Breast epithelium (tissue), 4 donors: ENCODE data around the gene GJD4. TPM values are rescaled to one million over a fixed set of nuclear protein-coding genes. Genes with fewer than 3 reads are reported as not detected.

Source experiments
- DNase-seq, 2 donors: peaks; one replicate each; pipeline ENCODE4 v3.0.0-alpha.2; 2019; ENCODE audit warnings: low spot score in 2 of 2
- H3K27ac ChIP-seq, 2 donors: fragments of 200-600 bp; sonication (generic) in 1 of 2; one replicate each; pipeline ENCODE4 v1.5.1; 2016 to 2019; ENCODE audit warnings: mild to moderate bottlenecking in 1 of 2
- H3K27me3 ChIP-seq, 2 donors: fragments of 200-600 bp; sonication (generic) in 1 of 2; one replicate each; pipeline versions ENCODE4 v1.5.1 to v1.6.0; 2017 to 2019; ENCODE audit warnings: control low read depth in 1 of 2, mild to moderate bottlenecking in 1 of 2
- H3K36me3 ChIP-seq: fragments of 200-600 bp; one replicate; pipeline ENCODE4 v1.5.1; 2019
- H3K4me1 ChIP-seq, 2 donors: fragments of 200-600 bp; sonication (generic); one replicate each; pipeline ENCODE4 v1.5.1; 2016 to 2019; ENCODE audit warnings: control low read depth in 1 of 2
- H3K4me3 ChIP-seq, 3 donors: fragments of 200-600 bp; sonication (generic); 1 replicate in 2 of 3; 2 replicates in 1 of 3; pipeline ENCODE4 v1.5.1; 2016 to 2019; ENCODE audit warnings: mild to moderate bottlenecking in 3 of 3, moderate library complexity in 2 of 3
- H3K9me3 ChIP-seq, 2 donors: fragments of 200-600 bp; sonication (generic) in 1 of 2; one replicate each; pipeline ENCODE4 v1.5.1; 2016 to 2019; ENCODE audit warnings: control low read depth in 1 of 2
- CTCF ChIP-seq, 3 donors: fragments of 450-650 bp; IDR thresholded peaks; one replicate each; pipeline ENCODE4 v1.5.1; 2016 to 2017; ENCODE audit warnings: antibody characterized with exemption in 3 of 3, mild to moderate bottlenecking in 3 of 3, moderate library complexity in 3 of 3
- POLR2A ChIP-seq: fragments of 450-650 bp; IDR thresholded peaks from one replicate; pipeline ENCODE4 v1.6.1; 2016; ENCODE audit warnings: antibody characterized with exemption, mild to moderate bottlenecking, moderate library complexity
- POLR2AphosphoS5 ChIP-seq, 3 donors: sonication (generic); formaldehyde crosslinking; IDR thresholded peaks; one replicate each; pipeline ENCODE4 v1.6.1; 2017; ENCODE audit warnings: antibody characterized with exemption in 3 of 3
- intact Hi-C: fragments of 100-400 bp; cut with DNase I; formaldehyde crosslinking; loops from one replicate; pipeline ENCODE4 v1.15.1; 2023; ENCODE audit warnings: low total_unique reads
- total RNA-seq, 3 donors: library from RNA; depleted of rRNA; stranded (reverse); fragments of >200 nt; gene quantifications; one replicate each; pipeline ENCODE4 v1.1.0, GENCODE V29; 2016

GJD4 gene
- total RNA-seq, 3 donors from 2014 or later = not detected

GRCh38 chr10:35641676-35642034, 36.5 kb downstream of the GJD4 start:
- H3K27ac ChIP-seq = peak overlapping the region; percentile 85 to 90
- intact Hi-C loops = no loop called here
- H3K9me3 ChIP-seq = no peaks in the 10 kb centered on the region
- no peak for DNase-seq
- no peaks in the 10 kb centered on the region for H3K36me3 ChIP-seq
- H3K4me3 ChIP-seq = peak overlapping the region; percentile 65 to 92 (median 86)
- no peaks in the 10 kb centered on the region for H3K27me3 ChIP-seq
- no peaks in the 10 kb centered on the region for H3K4me1 ChIP-seq
- TF ChIP-seq POLR2A (no peak), POLR2AphosphoS5 (IDR thresholded peaks at IDR 0.05) (no peak), CTCF (IDR thresholded peaks at IDR 0.05) (no peak)

- peak; percentile 89 to 90 for DNase-seq
- H3K4me3 ChIP-seq = peak within 1 kb of the TSS; percentile 65 to 92 (median 86)
- intact Hi-C loops = no loop called here
- no peaks in the 10 kb centered on the region for H3K36me3 ChIP-seq
- H3K27me3 ChIP-seq = no peaks in the 10 kb centered on the region
- peak within 1 kb of the TSS; percentile 85 to 90 for H3K27ac ChIP-seq
- H3K9me3 ChIP-seq = no peaks in the 10 kb centered on the region
- no peaks in the 10 kb centered on the region for H3K4me1 ChIP-seq
- TF ChIP-seq CTCF (IDR thresholded peaks at IDR 0.05) (no peak), POLR2AphosphoS5 (IDR thresholded peaks at IDR 0.05) (peak; percentile 55 to 74 (median 61)), POLR2A (peak; percentile 61)
Measured at GRCh38 chr10:35642035-35642792, 37.1 kb downstream of the GJD4 start, which contains the start of gene FZD8. Gene FZD8, minus strand, starts transcription at chr10:35642296. Its CDS starts 867 bp downstream, at chr10:35641429.

DNA sequence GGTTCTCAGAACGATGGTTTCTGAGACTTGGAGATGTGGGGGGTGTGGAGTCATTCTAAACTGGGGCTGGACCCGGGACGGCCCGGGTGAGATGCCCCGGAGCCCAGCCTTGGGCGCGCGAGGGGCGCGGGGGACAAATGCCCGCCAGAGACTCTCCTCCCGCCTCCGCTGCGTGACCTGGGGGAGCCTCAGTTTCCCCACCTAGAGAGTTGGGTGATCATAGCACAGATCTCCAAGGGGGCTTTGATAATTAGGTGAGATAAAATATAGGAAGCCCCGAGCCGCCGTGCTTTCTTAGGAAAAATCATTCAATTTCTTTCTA, 37.6 kb downstream of the GJD4 start:
- Histone ChIP-seq H3K4me3 (peak overlapping the region; percentile 65 to 92 (median 86)), H3K27ac (peak overlapping the region; percentile 30 to 72), H3K27me3 (no peaks in the 10 kb centered on the region), H3K36me3 (no peaks in the 10 kb centered on the region), H3K4me1 (no peaks in the 10 kb centered on the region), H3K9me3 (no peaks in the 10 kb centered on the region)
- intact Hi-C loops = no loop called here
- TF ChIP-seq POLR2AphosphoS5 (IDR thresholded peaks at IDR 0.05) = no peak
- TF ChIP-seq CTCF (IDR thresholded peaks at IDR 0.05) = no peak
- TF ChIP-seq POLR2A = no peak
- DNase-seq = no peak

GRCh38 chr10:35643151-35644049, 38.3 kb downstream of the GJD4 start:
- Histone ChIP-seq H3K4me1 (no peaks in the 10 kb centered on the region), H3K27me3 (no peaks in the 10 kb centered on the region), H3K27ac (peak overlapping the region; percentile 66 to 72), H3K9me3 (no peaks in the 10 kb centered on the region), H3K36me3 (no peaks in the 10 kb centered on the region), H3K4me3 (peak overlapping the region; percentile 65 to 92 (median 86))
- intact Hi-C loops = no loop called here
- peak; percentile 53 to 56 for DNase-seq
- TF ChIP-seq CTCF (IDR thresholded peaks at IDR 0.05) (no peak), POLR2AphosphoS5 (IDR thresholded peaks at IDR 0.05) (peak in 1 of 3 donors; percentile 13)
